ENCODE measurements around the gene CCDC88A. TPM values are rescaled to one million over a fixed set of nuclear protein-coding genes. Genes with fewer than 3 reads are reported as not detected.
"Not testable (repeated sequence)": the region's sequence is repeated elsewhere in the genome, so short reads cannot be mapped to it uniquely, and the experiment has no call there.

CCDC88A gene
- polyA plus RNA-seq, 3 donors from 2014 or later = 1.4 to 8.9 (median 2.0) TPM

DNA sequence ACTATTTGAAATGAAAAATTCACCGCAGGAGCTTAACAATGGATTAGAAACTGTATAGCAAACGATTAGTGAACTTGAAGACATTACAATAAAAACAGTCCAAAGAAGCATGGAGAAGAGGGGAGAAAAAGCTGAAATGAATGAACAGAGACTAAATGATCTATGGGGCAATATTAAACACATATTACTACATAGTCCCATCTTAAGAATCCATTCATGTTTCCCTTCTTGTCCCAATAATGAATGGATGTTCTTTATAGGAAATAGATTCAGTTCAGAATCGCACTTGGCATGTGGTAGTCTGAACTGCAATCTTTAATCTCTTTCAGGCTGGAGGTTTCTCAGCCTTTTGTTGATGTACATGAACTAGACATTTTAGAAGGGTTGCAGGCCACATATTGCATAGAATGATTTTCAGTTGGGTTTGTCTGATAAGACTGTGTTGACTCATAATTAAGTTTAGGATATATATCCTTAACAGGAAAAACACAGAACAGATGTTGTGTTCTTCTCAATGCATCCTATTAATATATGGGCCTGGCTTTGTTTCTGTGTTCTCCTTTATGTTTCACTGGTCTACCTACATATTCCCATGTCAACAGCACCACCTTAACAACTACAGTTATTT, 27.9 kb downstream of the CCDC88A start:
- Mint-ChIP-seq H3K27me3 (ENCODE audit: low read depth in 3 of 3) (peaks cover 0 to 5% (median 0%) of the 10 kb centered on the region in 3 donors), H3K4me3 (no peak overlapping the region), H3K4me1 (no peaks in the 10 kb centered on the region), H3K27ac (no peak overlapping the region), H3K36me3 (peaks cover 0 to 4% (median 0%) of the 10 kb centered on the region in 3 donors), H3K9me3 (no peaks in the 10 kb centered on the region)
- no peak for DNase-seq

DNA sequence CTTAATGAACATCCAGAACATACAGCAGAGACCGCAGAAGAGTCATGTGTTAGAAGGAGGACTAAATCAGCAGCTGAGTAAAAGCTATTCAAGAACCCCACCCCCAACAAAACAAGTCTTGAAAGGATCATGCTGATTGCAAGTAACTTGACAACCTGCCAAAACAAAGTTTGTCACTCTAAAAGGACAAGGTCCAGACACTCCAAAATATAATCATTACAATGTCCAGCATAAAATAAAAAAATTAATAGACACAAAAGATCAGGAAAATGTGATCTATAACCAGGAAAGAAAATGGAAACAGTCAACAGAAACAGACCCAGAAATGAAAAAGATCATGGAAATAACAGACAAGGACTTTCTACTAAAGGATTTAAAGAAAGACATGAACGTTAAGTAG, 28.5 kb downstream of the CCDC88A start:
- Mint-ChIP-seq H3K36me3 (peaks cover 0 to 4% (median 0%) of the 10 kb centered on the region in 3 donors), H3K9me3 (no peaks in the 10 kb centered on the region), H3K27ac (no peak overlapping the region), H3K4me1 (no peaks in the 10 kb centered on the region), H3K4me3 (no peak overlapping the region), H3K27me3 (ENCODE audit: low read depth in 3 of 3) (peaks cover 0 to 5% (median 0%) of the 10 kb centered on the region in 3 donors)
- DNase-seq = no peak

DNA sequence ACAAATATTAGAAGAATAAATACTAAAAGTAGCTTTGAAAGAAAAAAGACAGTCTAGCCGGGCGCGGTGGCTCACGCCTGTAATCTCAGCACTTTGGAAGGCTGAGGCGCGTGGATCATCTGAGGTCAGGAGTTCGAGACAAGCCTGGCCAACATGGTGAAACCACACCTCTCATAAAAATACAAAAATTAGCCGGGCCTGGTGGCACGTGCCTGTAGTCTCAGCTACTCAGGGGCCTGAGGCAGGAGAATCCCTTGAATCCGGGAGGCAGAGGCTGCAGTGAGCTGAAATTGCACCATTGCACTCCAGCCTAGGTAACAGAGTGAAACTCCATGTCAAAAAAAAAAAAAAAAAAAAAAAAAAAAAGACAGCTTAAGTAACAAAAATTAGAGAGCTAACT, 34.1 kb downstream of the CCDC88A start:
- not testable (repeated sequence) for H3K4me1 Mint-ChIP-seq; H3K9me3 Mint-ChIP-seq; DNase-seq; H3K4me3 Mint-ChIP-seq; H3K27me3 Mint-ChIP-seq (ENCODE audit: low read depth in 3 of 3); H3K27ac Mint-ChIP-seq; H3K36me3 Mint-ChIP-seq

DNA sequence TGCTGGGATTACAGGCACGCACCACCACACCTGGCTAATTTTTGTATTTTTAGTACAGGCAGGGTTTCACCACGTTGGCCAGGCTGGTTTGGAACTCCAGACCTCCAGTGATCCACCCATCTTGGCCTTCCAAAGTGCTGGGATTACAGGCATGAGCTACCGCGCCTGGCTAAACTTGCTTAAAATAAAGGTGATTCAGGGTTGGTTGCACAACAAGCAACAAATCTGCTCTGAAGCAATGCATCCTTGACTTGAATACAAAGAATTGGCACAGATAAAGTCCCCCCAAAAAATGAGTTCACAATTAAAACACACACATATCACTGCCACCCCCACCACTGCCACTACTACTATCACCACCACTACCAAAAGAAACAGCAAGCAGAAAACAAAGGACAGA, 34.9 kb downstream of the CCDC88A start:
- H3K27ac Mint-ChIP-seq = no peak overlapping the region
- peaks cover 0 to 4% (median 0%) of the 10 kb centered on the region in 3 donors for H3K36me3 Mint-ChIP-seq
- no peaks in the 10 kb centered on the region for H3K4me1 Mint-ChIP-seq
- DNase-seq = no peak
- peaks cover 0 to 3% (median 0%) of the 10 kb centered on the region in 3 donors for H3K27me3 Mint-ChIP-seq (ENCODE audit: low read depth in 3 of 3)
- H3K4me3 Mint-ChIP-seq = no peak overlapping the region
- H3K9me3 Mint-ChIP-seq = no peaks in the 10 kb centered on the region

DNA sequence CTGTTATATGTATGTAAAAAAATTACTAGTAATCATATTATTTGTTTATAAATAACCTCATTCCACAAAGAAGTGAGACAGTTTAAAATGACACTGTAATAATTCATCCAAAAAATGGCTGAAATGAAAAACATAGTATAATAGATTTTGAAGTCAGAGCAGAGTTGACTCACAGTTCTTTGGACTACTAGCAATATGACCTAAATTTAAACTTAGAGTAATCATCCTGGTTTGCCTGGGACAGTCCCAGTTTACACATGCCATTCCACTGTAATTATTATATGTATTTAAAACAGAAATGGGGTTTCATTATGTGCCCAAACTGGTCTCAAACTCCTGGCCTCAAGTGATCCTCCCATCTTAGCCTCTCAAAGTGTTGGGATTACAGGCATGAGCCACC, 48.3 kb downstream of the CCDC88A start:
- no peaks in the 10 kb centered on the region for H3K27me3 Mint-ChIP-seq (ENCODE audit: low read depth in 3 of 3)
- H3K4me1 Mint-ChIP-seq = no peaks in the 10 kb centered on the region
- H3K9me3 Mint-ChIP-seq = no peaks in the 10 kb centered on the region
- H3K4me3 Mint-ChIP-seq = no peak overlapping the region
- no peak for DNase-seq
- peak overlapping the region in 1 of 6 donors; percentile 45 for H3K27ac Mint-ChIP-seq
- peaks cover 0 to 6% (median 0%) of the 10 kb centered on the region in 3 donors for H3K36me3 Mint-ChIP-seq

DNA sequence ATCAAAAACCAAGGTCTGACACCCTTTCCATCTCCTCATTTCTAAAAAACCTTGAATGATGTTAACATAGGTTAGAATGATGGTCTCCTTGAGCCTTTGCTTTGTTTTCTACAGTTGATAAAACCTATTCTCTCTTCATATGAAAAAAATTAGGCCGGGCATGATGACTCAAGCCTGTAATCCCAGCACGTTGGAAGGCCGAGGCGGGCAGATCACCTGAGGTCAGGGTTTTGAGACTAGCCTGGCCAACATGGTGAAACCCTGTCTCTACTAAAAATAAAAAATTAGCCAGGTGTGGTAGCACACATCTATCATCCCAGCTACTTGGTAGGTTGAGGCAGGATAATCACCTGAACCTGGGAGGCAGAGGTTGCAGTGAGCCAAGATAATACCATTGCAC, 49.4 kb downstream of the CCDC88A start:
- H3K27ac Mint-ChIP-seq = no peak overlapping the region
- DNase-seq = no peak
- H3K4me1 Mint-ChIP-seq = no peaks in the 10 kb centered on the region
- no peak overlapping the region for H3K4me3 Mint-ChIP-seq
- H3K27me3 Mint-ChIP-seq (ENCODE audit: low read depth in 3 of 3) = peaks cover 0 to 2% (median 0%) of the 10 kb centered on the region in 3 donors
- H3K36me3 Mint-ChIP-seq = peaks cover 0 to 6% (median 0%) of the 10 kb centered on the region in 3 donors
- H3K9me3 Mint-ChIP-seq = no peaks in the 10 kb centered on the region

DNA sequence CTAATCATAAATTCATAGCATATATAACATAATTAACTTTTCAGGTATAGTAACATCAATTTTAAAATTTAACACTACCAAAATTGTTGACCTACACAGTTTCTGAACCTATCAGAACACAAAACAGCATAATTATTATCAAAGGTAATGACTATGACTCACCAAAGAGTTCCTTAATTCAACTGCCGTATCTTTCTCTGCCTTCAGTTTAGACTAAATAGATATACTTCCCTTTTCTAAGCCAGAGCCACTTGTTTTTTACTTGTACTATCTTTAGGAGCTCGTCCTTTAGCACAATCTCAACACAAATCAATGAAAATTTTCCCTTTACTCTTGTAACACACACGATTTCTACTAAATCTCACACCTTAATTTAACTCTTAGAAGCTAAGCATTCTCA, 54.4 kb downstream of the CCDC88A start:
- Mint-ChIP-seq H3K27ac (no peak overlapping the region), H3K36me3 (peaks cover 0 to 6% (median 0%) of the 10 kb centered on the region in 3 donors), H3K9me3 (no peaks in the 10 kb centered on the region), H3K4me3 (no peak overlapping the region), H3K4me1 (no peaks in the 10 kb centered on the region), H3K27me3 (ENCODE audit: low read depth in 3 of 3) (peaks cover 0 to 2% (median 0%) of the 10 kb centered on the region in 3 donors)
- no peak for DNase-seq

DNA sequence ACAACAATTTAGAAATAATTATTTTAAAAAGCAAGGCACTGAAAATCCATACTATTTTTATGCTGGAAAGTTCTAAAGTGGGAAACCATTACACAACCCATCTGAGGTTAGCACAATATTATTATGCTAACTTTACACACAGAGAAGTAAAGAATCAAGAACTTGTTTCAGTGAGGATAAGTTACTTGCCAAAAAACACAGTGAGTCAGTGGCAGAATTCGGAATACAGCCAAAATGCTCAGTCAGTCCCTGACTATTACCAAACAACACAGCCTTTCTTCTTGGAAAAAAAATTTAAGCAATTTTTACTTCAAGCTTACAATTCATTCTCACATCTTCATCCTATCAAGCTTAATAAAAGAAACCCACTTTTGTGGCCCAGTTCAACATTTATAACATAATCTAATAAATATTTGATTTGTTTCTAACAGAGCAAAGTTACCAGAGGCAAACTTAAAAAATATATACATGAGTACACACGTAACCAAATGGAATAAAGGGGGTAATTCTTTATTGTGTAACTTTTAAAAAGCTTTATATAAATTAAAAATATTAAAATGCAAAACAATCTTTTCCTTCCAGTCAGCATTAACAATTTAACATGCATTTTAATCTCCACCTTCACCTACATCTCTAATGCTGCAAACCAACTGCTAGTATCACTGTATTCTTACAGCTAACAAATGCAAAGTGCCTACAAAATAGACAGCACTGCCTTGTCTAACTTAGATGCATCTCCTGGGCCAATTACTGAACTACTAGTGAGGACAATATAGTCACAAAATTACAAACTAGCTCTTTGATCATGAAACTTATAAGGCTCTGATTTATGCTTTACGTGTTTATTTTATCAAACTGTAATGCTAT, 55.2 kb downstream of the CCDC88A start:
- no peaks in the 10 kb centered on the region for H3K9me3 Mint-ChIP-seq
- no peaks in the 10 kb centered on the region for H3K4me1 Mint-ChIP-seq
- no peak overlapping the region for H3K27ac Mint-ChIP-seq
- H3K27me3 Mint-ChIP-seq (ENCODE audit: low read depth in 3 of 3) = peaks cover 0 to 2% (median 0%) of the 10 kb centered on the region in 3 donors
- DNase-seq = no peak
- H3K36me3 Mint-ChIP-seq = no peaks in the 10 kb centered on the region
- H3K4me3 Mint-ChIP-seq = no peak overlapping the region

DNA sequence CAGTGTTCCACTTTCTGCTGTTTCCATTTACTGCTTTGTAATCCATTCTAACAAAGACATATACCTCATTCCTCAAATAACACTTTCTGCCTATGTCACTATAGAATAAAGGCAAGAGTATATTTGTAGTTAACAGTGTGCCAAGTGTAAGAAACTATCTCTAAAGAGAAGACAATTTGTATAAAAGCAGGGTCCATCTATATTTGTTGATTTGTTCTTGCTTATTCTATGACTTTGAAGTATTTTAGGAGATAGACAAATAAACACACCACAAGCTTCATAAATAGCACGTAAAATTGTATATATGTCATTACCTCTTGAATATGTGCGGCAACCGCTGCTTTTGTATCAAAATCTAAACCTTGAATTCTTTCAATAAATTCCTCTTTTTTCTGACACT, 56.0 kb downstream of the CCDC88A start:
- Mint-ChIP-seq H3K9me3 (no peaks in the 10 kb centered on the region), H3K27me3 (ENCODE audit: low read depth in 3 of 3) (peaks cover 0 to 2% (median 0%) of the 10 kb centered on the region in 3 donors)

DNA sequence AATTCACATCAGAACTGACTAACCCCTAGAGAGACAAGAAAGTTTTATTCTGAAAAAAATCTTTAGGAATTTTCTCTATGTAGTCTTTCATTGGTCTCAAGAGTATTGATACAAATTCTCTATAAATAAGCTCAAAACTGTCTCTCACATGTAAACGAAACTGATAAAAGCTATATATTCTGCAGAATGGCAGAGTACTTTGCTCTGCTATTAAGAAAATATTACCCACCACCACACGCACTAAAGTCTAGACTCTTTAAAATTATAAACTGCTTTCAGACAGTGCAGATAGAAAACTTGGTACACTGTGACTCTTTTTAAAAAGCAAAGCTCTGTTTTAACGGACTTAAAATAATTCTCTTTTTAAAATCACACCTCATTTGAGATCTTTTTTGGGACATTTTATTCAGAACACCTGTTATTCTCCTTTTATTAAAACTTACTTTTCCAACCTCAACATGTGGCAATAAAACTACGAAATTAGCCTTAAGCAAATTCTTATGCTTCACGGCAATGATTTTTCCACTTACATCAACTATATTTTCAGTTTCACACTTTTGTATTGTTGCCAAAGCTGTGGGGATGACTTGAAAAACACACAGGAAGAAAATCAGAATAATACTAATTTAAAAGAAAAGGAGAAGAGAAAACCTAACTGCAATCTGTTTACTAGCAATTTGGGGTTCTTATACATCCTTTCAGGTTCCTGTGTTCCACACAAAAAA, 58.0 kb downstream of the CCDC88A start:
- Mint-ChIP-seq H3K9me3 (no peaks in the 10 kb centered on the region), H3K36me3 (peaks cover 0 to 4% (median 0%) of the 10 kb centered on the region in 3 donors), H3K4me3 (no peak overlapping the region), H3K4me1 (no peaks in the 10 kb centered on the region), H3K27ac (no peak overlapping the region), H3K27me3 (ENCODE audit: low read depth in 3 of 3) (peaks cover 0 to 2% (median 0%) of the 10 kb centered on the region in 3 donors)
- no peak for DNase-seq

More for the DNA sequence above, 56.0 kb downstream of the CCDC88A start:
- Mint-ChIP-seq H3K36me3 (peaks cover 0 to under 1% (median 0%) of the 10 kb centered on the region in 3 donors), H3K4me1 (no peaks in the 10 kb centered on the region), H3K27ac (no peak overlapping the region), H3K4me3 (no peak overlapping the region)
- no peak for DNase-seq

DNA sequence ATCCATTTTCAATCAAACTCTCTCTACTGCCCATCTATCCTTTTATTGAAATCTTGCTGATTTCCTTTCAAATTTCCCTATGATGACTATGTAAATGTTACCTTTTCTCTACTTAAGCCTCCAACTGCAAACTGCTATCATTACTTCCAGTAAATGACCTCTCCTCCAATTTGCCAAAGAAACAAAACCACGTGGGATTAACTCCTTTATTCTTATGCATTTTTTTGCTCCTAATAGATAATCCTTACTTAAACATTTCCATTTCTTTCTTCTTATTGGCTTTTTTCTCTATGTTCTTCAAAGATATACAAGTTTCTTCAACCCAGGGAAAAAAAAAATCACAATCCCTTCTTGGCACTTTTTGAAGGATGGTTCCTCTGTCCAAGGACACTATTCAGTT, 61.2 kb downstream of the CCDC88A start:
- no peaks in the 10 kb centered on the region for H3K9me3 Mint-ChIP-seq
- no peak overlapping the region for H3K4me3 Mint-ChIP-seq
- H3K4me1 Mint-ChIP-seq = no peaks in the 10 kb centered on the region
- peaks cover 0 to 1% (median 0%) of the 10 kb centered on the region in 3 donors for H3K27me3 Mint-ChIP-seq (ENCODE audit: low read depth in 3 of 3)
- H3K36me3 Mint-ChIP-seq = peaks cover 0 to 4% (median 0%) of the 10 kb centered on the region in 3 donors
- H3K27ac Mint-ChIP-seq = no peak overlapping the region
- no peak for DNase-seq

DNA sequence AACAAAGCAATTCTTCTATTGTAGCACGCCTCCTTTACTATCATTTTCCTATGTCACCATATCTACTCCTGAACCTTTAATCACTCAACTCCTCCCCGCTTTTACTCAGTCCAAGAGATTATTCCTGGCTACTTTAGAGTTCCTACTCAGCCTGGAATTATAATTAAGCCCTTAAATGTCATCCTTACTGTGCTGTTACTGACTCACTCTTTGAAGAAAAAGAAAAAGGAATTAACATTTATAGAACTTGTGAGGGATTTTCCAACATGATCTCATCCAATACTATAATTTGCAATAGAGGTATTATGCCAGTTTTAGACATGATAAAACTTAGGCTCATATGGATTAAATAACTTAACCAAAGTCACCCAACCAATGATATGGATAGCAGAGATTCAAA, 61.7 kb downstream of the CCDC88A start:
- Mint-ChIP-seq H3K4me3 (no peak overlapping the region), H3K27ac (no peak overlapping the region), H3K36me3 (peaks cover 0 to 4% (median 0%) of the 10 kb centered on the region in 3 donors)

DNA sequence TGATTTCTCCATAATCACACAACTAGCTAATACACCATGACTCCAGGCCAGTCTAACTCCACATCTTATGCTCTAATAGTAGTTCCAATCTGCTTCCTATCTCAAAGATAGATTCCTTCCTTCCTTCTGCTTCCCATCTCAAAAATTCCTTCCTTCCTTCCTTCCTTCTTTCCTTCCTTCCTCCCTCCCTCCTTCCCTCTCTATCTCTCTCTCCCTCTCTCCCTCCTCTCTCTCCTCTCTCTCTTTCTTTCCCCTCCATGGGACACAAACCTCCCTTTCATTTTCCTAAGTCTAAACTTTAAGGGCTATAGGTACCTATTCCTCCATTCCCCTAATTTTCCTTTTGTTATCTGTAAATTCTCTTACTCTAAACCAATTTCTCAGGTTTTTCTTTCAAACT, 62.5 kb downstream of the CCDC88A start:
- Mint-ChIP-seq H3K27ac (no peak overlapping the region), H3K4me3 (no peak overlapping the region), H3K9me3 (no peaks in the 10 kb centered on the region), H3K27me3 (ENCODE audit: low read depth in 3 of 3) (peaks cover 0 to 1% (median 0%) of the 10 kb centered on the region in 3 donors), H3K4me1 (no peaks in the 10 kb centered on the region), H3K36me3 (peaks cover 0 to 4% (median 0%) of the 10 kb centered on the region in 3 donors)
- no peak for DNase-seq

More for the DNA sequence above, 61.7 kb downstream of the CCDC88A start:
- DNase-seq = no peak
- Mint-ChIP-seq H3K27me3 (ENCODE audit: low read depth in 3 of 3) (peaks cover 0 to 1% (median 0%) of the 10 kb centered on the region in 3 donors), H3K4me1 (no peaks in the 10 kb centered on the region), H3K9me3 (no peaks in the 10 kb centered on the region)

DNA sequence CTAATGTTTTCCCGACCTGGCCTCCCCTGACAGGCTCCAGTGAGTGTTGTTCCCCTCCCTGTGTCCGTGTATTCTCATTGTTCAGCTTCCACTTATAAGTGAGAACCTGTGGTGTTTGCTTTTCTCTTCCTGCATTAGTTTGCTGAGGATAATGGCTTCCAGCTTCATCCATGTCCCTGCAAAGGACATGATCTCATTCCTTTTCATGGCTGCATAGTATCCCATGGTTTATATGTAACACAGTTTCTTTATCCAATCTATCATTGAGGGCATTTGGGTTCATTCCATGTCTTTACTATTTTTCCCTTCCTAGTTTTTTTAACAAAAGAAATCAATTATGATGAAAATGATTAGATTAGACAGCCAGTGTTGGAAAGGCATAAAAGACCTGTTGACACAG, 63.5 kb downstream of the CCDC88A start:
- not testable (repeated sequence) for H3K27ac Mint-ChIP-seq, H3K4me1 Mint-ChIP-seq

More for the DNA sequence above, 63.5 kb downstream of the CCDC88A start:
- H3K36me3 Mint-ChIP-seq = peaks cover 3 to 11% (median 3%) of the 10 kb centered on the region in 3 donors
- H3K4me3 Mint-ChIP-seq; H3K27me3 Mint-ChIP-seq (ENCODE audit: low read depth in 3 of 3); DNase-seq; H3K9me3 Mint-ChIP-seq: not testable (repeated sequence)
